H1 (cell line): ENCODE measurements around the gene PTPRE. TPM values are rescaled to one million over a fixed set of nuclear protein-coding genes. Genes with fewer than 3 reads are reported as not detected.

ENCODE experiments used
- CEBPB ChIP-seq: IDR thresholded peaks from 2 replicates; pipeline ENCODE4 v1.6.1; 2012; ENCODE audit warnings: low read depth, low read length
- CHD7 ChIP-seq: fragments of 300-600 bp; sonication (generic); IDR thresholded peaks from 2 replicates; pipeline ENCODE4 v1.7.1; 2012; ENCODE audit warnings: low read length, moderate library complexity, mild to moderate bottlenecking, inconsistent platforms; ENCODE audit not compliant: insufficient replicate concordance
- polyA plus RNA-seq, 7 experiments: library from polyadenylated mRNA; depleted of rRNA in 3 of 7; stranded (reverse) in 5 of 7; unstranded in 2 of 7; fragments of >200 nt in 5 of 7; fragments of 200-250 nt in 2 of 7; gene quantifications; 1 replicate in 5 of 7; 2 replicates in 1 of 7; 4 replicates in 1 of 7; pipeline versions ENCODE4 v1.2.1 to v1.2.3, GENCODE V29; 2011 to 2013; ENCODE audit warnings: missing spikeins in 2 of 7, mixed read lengths in 2 of 7
- total RNA-seq: library from RNA; stranded (reverse); fragmentation: NEBNext Ultra II Directional; extraction: Animal tissue kit (Norgen Biotek cat#: 25700); gene quantifications from 2 replicates; pipeline ENCODE4 v1.2.1, GENCODE V29; 2021

The PTPRE gene
- total and polyA plus RNA-seq, 2 of the 8 experiments (the other 6 are each of a cell fraction or from before 2014, with no cell fraction given) = 0.33 to 0.54 TPM

- no peak for TF ChIP-seq CHD7
- no peak for TF ChIP-seq CEBPB
Observed at GRCh38 chr10:128064108-128064969, 157.4 kb downstream of the PTPRE start (continued).
